H1 (cell line): ENCODE measurements around the gene DTNB. TPM values are rescaled to one million over a fixed set of nuclear protein-coding genes. Genes with fewer than 3 reads are reported as not detected.

Source experiments
- CHD7 ChIP-seq: fragments of 300-600 bp; sonication (generic); IDR thresholded peaks from 2 replicates; pipeline ENCODE4 v1.7.1; 2012; ENCODE audit warnings: low read length, moderate library complexity, mild to moderate bottlenecking, inconsistent platforms; ENCODE audit not compliant: insufficient replicate concordance
- CTBP2 ChIP-seq: IDR thresholded peaks from 2 replicates; pipeline ENCODE4 v1.7.0; 2011; ENCODE audit warnings: borderline replicate concordance, mild to moderate bottlenecking, moderate library complexity, mixed read lengths, low read length; ENCODE audit not compliant: insufficient read depth, insufficient read length
- GABPA ChIP-seq: IDR thresholded peaks from 2 replicates; pipeline ENCODE4 v1.6.1; 2011; ENCODE audit warnings: mild to moderate bottlenecking, low read length, moderate library complexity, borderline replicate concordance; ENCODE audit not compliant: insufficient read depth
- HDAC2 ChIP-seq, 2 experiments: fragments of 300-600 bp in 1 of 2; sonication (generic) in 1 of 2; IDR thresholded peaks; 2 replicates each; pipeline ENCODE4 v1.6.1; 2011 to 2012; ENCODE audit warnings: low read depth in 2 of 2, low read length in 2 of 2, mild to moderate bottlenecking in 2 of 2, moderate library complexity in 2 of 2, borderline replicate concordance in 1 of 2, inconsistent platforms in 1 of 2
- KDM5A ChIP-seq: fragments of 200-600 bp; IDR thresholded peaks from 2 replicates; pipeline ENCODE4 v1.7.1; 2012; ENCODE audit warnings: mild to moderate bottlenecking, low read length, inconsistent platforms, mixed read lengths
- MAFK ChIP-seq: IDR thresholded peaks from 2 replicates; pipeline ENCODE4 v1.6.1; 2012; ENCODE audit warnings: low read depth, mild to moderate bottlenecking, improper control_type of control experiment, low read length
- PHF8 ChIP-seq: fragments of 200-600 bp; sonication (generic); conservative IDR thresholded peaks from 2 replicates; pipeline ENCODE4 v1.7.1; 2012; ENCODE audit warnings: low read depth, mild to moderate bottlenecking, inconsistent platforms, low read length, moderate library complexity
- SIN3A ChIP-seq, 2 experiments: IDR thresholded peaks in 1 of 2; conservative IDR thresholded peaks in 1 of 2; 2 replicates each; pipeline ENCODE4 v1.6.1; 2011 to 2012; ENCODE audit warnings: low read length in 2 of 2, improper control_type of control experiment in 1 of 2, low read depth in 1 of 2, mild to moderate bottlenecking in 1 of 2
- polyA plus RNA-seq, 7 experiments: library from polyadenylated mRNA; depleted of rRNA in 3 of 7; stranded (reverse) in 5 of 7; unstranded in 2 of 7; fragments of >200 nt in 5 of 7; fragments of 200-250 nt in 2 of 7; gene quantifications; 1 replicate in 5 of 7; 2 replicates in 1 of 7; 4 replicates in 1 of 7; pipeline versions ENCODE4 v1.2.1 to v1.2.3, GENCODE V29; 2011 to 2013; ENCODE audit warnings: missing spikeins in 2 of 7, mixed read lengths in 2 of 7
- total RNA-seq: library from RNA; stranded (reverse); fragmentation: NEBNext Ultra II Directional; extraction: Animal tissue kit (Norgen Biotek cat#: 25700); gene quantifications from 2 replicates; pipeline ENCODE4 v1.2.1, GENCODE V29; 2021

Gene DTNB
- total and polyA plus RNA-seq, 2 of the 8 experiments (the other 6 are each of a cell fraction or from before 2014, with no cell fraction given): 39.6 to 49.5 TPM

- no peak for TF ChIP-seq CHD7
- no peak for TF ChIP-seq KDM5A
- no peak for TF ChIP-seq MAFK
- peak; percentile 78; the same call in 1 of the 2 replicates for TF ChIP-seq GABPA
- peak in 1 of 2 experiments; percentile 81; a peak in 3 of 4 replicates for TF ChIP-seq HDAC2 (IDR thresholded peaks at IDR 0.05; ENCODE audit: borderline replicate concordance in 1 of 2, low read depth in 2 of 2, low read length in 2 of 2)
- peak; percentile 82 for TF ChIP-seq CTBP2
- TF ChIP-seq PHF8: 0 out of 2 replicates have a peak, but pooled peaks have one; percentile 25
- peak; percentile 96 to 99 for TF ChIP-seq SIN3A (conservative IDR thresholded peaks at IDR 0.05 in 1 of 2, IDR thresholded peaks at IDR 0.05 in 1 of 2; ENCODE audit: low read depth in 1 of 2, low read length in 2 of 2)
These were observed 330.8 kb downstream of the DTNB start (continued) for GRCh38 chr2:25342372-25343186.
